Renal pelvis (tissue), 4 donors: ENCODE measurements around the gene KLF15. TPM values are rescaled to one million over a fixed set of nuclear protein-coding genes. Genes with fewer than 3 reads are reported as not detected.

Source experiments
- DNase-seq: peaks from one replicate; pipeline ENCODE4 v3.0.0-alpha.2; 2013
- polyA plus RNA-seq, 3 donors: library from polyadenylated mRNA; unstranded; fragments of 120-200 nt; gene quantifications; one replicate each; pipeline ENCODE4 v1.2.1, GENCODE V29; 2013; ENCODE audit not compliant: insufficient read length in 3 of 3

The KLF15 gene
- polyA plus RNA-seq, 3 donors: 13.6 to 18.3 (median 15.4) TPM

DNA sequence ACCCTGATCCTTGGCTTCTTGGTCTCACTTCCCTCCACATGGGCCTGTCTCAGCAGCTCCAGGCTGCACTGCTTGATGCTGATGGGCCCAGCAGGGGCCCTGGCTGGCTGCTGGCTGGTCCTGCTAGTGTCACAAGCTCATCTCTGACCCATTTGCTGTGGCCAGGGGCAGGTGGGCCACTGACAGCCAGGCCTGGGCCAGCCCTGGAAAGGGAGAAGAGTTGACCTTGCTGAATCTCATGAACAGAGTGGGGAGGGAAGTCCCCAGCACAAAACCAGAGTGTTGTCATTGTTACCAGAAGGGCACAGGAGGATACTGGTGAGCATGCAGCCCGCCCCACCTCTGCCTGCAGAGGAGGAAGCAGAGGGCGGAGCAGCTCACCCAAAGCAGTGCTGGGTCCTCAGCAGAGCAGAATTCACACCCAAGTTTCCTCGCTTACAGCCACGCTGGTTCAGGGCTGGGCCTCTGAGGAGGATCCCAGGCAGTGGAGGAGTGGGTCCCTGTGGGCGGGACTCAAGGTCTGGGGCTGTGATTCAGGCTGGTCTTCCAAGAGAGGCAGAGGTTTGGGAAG is 7.6 kb upstream of the KLF15 start:
- DNase-seq: no peak

DNA sequence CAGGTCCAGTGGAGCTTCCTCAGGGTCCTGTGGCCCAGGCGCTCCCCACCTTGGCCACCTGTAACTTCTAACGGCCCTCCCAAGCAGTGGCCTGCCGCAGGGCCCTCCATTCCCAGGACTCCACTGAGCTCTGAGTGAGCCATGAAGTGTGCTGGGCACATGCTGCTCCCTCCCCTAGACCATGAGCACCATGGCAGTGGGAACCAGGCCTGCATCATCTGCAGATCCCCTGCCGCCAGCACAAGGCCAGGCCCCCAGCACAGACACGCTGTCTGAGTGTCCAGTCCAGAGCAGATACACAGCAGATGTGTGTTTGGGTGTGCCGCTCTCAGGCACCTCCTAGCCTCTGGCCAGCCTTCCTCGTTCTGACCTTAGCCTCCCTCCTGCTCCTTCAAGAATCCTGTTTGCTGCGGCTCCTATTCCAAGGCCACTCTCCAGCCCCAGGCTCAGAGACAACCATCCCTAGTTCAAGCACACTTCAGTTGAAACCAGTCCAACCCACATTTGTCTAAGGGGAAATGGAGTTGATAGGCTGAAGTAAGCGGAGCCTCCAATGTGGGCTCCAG is 7.0 kb upstream of the KLF15 start:
- no peak for DNase-seq

DNA sequence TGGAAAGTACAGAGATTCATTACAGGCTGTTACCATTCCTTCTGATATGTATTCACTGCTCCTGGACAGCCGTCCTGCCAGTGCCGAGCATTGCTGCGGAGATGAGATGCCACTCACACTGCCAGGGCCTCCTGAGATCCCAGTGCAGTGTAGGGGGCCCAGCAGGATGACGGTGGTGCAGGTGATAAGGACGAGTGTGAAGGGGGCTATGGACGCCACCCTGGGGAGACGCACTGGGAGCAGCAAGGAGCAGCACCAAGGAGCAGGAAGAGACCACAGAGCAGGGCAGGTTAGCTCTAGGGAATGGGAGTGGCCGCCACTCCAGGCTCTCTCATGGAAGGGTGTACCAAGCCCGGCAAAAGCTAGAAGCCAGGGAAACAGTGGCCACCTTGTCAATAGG is 4.0 kb upstream of the KLF15 start:
- no peak for DNase-seq

DNA sequence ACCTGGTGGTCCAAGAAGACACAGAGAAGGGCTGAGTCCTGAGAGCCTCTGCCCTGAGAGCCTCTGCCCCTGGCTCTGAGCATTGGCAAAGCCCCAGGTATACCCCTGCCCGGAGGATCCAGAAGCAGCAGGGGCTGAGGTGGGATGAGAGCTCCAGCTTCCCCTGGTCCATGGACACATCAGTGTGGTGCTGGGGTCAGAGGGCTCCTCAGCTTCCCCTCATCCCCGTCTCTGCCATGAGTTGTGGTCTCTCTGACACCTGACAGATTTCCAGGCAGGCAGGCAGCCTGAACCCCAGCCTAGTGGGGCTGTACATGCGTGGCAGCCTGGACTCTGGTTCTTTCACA is 3.5 kb upstream of the KLF15 start:
- no peak for DNase-seq

DNA sequence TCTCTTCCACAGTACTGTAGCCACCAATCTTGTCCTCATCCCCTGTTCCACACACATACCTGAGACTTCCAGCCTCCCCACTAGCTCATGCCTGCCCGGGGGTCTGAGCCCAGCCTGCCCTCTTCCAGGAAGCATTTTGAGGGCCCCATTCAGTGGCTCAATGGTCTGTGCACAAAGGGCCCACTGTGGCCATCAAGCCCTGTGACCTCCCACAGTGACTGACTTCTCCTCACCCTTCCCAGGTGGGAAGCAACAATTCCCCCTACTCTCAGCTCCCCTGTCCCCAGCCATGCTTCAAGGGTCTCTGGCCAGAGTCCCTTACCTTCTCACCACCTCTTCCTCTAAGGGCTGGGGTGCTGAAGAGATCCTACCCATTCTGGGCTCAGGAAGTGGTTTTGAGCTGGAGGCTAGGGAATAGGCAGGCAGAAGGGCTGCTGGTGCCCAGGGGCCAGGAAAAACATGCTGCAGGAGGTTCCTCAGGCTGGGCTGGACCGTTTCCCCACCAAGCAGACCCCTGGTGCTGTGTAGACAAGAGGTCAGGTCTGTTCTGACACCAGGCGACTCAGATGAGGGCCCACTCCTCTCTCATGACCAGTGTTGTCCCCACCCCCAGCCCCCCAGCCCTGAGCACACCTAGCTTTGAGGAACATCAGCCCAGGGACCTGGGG is 3.0 kb upstream of the KLF15 start:
- DNase-seq: no peak

DNA sequence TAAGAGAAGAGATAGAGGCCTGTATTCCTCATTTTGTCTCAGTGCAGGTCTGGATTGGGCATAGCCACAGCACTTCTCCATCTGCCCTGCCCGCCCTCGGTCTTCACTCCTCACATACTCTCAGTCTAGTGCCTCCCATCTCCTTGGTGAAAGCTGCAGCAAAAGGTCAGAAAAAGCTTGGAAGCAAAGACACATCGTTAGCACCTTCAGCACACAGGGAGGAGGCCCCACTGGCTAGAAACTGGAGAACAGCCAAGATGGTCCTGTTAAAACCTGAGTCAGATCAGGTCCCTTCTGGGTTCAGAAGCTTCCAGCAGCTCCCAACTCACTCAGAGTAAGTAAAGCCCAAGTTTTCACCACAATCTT is 1.6 kb upstream of the KLF15 start:
- no peak for DNase-seq

DNA sequence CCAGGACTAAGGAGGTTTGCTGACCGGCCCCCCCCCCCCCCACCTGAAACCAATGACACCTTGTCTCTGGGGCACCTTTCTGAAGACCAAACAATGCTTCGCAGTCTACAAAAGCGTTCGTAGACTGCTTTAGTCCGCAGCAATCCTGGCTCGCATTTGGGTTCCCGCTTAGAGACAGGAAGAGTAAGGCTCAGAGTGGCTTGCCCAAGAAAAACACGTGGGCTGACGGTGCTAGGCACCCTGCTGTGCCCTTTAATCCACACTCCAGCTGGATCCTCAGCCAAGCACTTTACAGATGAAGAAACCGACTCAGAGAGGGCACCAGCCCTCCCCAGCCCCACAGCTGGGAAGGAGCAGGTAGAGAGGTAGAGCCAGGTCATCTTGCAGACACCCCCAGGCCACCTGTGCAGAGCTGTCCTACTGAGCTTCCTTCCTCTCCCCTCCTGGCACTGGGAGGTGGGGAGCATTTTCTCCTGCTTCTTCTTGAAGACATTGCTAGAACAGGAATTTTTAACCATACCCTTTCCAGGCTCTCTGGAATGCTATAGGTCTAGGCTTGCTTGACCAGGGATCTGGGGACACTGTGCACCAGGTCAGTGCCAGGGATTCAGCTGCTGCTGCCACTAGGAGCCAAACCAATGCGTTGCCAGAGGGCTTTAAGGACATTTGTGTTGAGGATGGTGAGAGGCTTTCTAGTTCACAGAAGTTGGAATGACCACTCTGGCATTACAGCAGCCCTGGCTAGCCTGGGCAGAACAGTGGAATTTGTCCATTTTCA is 1.0 kb upstream of the KLF15 start:
- no peak for DNase-seq

DNA sequence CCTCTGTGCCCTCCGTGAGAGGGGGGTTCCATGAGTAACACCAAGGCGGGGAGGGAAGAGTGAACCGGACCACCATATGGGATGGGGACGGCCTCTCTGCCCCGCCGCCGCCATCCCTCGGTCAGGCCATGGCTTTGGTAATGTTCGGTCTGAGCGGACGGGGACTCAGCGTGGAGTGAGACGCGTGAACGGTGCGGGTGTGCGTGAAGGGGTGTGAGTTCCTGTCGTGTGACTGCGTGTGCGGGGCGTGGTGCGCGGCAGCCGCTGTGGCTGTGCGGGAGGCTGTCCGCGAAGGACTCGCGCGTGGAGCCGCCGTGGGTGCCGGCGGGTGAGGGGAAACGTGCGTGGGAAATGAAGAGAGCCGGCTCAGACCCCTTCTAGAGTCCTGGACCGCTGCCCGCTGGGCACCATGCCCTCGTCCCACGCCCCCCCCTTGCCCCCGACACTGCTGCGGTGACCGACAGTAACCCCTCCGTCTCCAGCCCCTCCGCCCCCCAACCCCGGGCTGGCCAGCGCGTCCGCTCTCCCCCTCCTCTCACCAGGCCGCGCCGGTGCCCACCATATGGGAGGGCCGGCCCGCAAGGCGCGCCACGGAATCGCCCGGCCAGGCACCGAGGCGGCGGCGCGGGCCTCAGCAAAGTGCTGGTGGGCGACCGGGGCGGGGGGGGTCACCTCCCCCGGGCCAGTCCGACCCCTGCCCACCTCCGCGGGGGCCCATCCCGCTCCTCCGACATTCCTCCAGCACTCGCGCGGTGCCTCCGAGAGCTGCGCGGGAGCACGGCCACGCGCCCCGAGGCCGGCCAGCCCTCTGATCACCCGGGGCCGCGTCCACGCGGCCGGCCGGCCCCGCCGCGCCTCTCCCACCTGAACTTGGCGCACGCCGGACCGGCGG is 589 bp downstream of the KLF15 start:
- no peak for DNase-seq

DNA sequence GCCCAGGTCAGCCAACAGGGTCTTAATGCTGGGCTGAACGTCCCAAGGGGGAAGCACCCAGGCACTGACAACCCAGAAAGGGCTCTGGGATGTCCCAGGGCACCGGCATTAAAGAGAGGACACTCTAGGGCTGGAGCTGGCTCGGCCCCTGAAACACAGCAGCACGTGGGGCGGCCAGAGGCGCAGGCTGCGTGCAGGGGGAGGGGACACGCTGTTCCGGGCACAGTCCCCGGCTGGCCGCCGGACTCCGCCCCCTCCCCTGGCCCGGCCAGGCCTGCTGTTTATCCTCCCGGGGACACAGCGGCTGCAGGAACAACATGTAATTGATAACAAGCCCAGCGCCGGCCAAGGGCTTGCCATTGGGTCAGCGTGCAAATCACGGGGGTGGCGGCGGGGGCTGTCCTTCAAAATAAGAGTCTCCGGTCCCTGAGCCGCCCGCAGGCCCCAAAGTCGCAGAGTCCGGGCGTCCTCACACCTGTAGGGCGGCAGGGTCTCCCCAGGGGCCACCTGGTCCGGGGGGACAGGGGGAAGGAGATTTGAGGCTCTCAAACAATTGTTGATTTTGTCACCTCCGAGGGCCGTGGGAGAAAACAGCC is 1.3 kb downstream of the KLF15 start:
- DNase-seq: peak; percentile 74

DNA sequence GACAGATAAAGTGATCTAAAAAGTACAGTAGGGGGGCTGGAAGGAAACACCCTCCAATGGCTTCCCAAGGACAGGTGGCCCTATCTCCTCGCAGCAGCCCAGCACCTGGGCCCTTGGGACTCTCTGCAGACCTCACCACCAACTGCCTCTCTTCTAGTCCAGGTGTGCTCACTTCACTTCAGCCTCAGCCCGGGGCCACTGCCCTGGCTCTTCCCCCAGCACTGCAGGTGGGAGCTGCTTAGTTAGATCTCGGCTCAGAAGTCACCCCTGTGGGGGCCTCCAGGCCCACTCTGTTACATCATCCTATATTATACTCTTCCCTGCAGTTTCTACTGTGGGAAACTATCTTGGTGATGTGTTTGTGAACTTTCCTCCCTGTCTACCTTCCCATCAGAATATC is 2.0 kb downstream of the KLF15 start:
- DNase-seq: no peak

DNA sequence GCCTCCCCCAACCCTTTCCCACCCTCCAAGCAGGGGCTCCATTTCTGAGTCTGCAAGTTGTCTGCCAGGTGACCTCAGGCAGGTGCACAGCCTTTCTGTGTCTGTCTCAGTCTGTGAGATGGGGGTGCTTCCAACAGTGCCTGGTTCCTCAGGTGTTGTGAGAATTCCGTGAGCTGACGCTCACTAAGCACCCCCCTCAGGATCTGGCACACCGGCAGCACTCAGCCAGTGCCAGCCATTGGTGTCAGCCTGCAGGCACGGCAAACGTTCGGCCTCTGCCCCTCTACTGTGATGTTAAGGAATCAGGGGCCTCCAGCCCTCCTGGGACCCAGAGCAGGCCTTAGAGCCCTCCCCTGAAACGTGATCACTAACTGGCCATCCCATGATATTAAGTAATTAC is 2.4 kb downstream of the KLF15 start:
- DNase-seq: no peak

DNA sequence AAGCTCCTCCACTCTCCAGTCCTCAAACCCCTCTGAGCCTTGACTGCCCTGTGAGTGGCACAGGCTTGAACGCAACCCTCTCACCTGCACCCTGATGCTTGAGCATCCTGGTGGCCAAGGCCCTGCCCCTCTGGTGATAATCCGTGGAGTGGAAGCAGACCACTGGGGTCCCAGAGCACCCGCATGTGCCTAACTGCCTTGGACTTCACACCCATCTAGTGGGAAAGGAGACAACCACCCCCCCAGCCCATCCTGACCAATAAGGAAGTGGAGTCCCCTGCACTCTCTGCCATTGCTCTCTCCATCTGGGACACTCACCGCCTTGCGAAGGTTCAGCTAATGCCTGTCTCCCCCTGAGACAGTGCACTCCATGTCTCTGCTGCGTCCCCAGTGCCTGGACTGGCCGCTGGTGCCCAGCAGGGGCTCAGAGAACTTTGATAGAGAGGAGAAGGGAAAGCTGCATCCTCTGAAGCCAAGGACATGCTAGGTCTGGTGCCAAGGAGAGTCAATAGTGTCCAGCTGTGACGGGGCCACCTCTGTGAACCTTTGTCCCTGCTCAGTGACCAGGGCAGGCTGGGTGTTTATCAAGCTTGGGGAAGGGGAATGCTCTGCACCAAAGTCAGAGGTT is 3.4 kb downstream of the KLF15 start:
- DNase-seq: no peak

DNA sequence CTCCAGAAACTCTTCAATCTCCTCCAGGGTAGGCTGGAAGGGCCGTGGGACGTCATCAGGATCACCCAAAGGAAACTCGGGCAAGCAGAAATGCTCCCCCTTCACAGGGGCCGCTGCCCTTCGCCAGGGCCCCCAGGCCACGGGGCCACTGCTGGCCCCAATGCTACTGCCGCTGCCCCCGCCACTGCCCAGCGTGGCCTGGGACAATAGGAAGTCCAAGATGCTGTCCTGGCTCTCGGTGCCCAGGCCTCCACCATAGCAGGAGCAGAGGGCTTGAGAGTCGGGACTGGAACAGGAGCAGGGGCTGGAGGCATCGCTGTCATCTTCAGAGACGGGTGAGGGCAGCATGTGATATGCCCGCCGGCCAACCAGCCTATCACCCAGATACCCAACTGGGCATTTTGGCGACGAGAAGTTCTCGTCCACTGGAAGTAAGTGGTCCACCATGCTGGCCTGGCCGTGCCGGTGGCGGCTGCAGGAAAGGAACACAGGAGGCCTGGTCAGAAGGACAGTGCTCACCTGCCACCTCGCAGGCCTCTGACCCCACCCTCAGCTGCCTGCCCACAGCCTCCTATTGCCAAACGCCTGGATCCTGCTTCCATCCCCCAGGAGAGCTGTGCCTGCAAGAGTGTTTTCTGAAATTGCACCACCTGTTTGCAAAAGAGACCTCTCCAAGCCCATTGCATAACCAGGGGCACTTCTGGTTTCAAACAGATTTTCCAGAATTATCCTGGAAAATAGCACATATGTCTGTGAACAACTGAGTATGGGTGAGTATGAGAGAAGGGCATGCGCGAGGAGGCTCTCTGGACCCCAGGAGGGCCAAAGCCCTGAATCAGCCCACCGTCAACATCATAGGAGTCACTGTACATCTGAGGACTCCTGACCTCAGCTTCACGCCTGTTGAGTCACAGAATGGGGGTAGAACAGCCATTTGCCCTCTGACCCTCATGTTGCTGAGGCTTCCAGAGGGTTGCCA is 4.4 kb downstream of the KLF15 start:
- DNase-seq: no peak

DNA sequence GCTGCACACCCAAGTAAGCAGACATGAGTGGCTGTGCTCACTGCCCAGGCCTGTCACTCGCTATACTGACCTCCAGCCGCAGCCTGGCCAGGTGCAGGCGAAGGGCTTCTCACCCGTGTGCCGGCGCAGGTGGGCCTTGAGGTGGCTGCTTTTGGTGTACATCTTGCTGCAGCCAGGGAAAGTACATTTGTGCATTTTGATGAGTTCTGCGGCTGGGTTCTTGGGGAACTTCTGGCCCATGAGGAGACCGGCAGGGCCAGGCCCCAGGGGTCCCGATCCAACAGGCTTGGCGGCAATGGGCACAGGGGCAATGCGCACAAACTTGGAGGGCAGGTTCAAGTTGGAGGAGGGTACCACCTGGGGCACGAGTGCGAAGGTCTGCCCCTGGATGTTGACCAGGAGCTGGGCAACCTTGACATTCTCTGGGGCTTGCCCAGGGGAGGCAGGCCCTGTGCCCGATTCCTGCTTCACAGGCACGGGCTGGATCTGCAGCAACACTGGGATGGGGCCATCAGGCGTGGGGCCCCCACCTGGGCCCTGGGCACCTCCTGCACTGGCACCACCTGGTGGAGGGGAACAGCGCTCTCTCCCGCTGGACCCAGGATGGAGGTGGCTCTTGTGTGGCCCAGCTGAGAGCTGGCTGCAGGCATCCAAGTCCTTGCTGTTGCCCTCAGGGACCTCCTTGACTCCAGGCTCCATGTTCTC is 5.3 kb downstream of the KLF15 start:
- no peak for DNase-seq

DNA sequence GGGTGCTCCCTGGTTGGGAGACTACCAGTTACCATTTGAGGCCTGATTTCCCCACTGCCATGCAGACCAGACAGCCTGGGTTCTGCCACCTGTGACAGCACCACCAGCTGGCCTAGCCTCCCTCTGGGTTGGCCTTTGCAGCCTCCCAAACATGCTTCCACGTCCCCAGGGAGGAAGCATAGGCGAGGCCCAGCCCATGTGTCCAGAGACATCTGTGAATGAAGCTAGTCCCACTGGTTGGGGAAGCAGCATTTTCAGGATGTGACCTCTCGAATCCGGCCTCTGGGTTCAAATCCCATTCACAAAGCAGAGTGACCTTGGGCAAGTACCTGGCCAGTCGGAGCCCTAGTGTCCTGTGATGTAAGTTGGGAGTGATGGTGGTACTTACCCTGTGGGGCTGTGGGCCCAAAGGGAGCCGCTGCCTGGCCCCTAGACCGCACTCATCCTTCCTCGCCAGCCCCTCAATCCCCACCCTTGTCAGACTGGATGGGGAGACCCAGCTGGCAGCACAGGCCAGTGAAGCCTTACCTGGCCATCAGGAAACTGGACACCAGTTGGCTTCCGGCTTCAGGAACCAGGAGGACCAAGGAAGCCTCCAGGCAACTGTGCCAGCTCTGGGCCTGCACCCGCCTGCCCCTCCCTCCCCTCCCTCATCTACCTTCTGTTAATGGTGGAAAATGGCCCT is 6.0 kb downstream of the KLF15 start:
- DNase-seq: no peak

DNA sequence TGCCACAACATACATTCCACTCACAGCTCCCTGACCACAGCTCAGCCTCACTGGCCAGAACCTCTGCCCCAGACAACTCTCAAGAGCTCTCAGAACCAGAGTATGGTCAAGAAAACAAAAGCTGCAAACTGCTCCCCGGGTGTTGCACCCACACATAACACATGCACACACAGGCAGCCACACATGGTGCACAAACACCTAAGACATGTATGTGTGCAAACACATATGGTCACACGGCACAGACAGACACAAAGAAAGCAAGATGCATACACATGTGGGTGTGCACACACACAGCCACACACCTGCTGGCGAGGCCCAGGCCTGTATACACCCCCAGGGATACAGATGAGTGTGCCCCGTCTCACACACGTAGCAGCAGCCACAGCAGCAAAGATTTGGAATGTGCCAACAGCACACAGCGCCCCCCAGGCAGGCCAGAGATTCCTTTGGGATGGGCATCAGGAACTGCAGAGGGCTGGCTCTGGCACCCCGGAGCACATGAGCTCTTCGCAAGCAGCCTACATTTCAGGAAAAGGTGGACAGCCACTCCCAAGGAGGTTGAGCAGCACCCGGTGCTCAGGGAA is 6.6 kb downstream of the KLF15 start:
- no peak for DNase-seq

DNA sequence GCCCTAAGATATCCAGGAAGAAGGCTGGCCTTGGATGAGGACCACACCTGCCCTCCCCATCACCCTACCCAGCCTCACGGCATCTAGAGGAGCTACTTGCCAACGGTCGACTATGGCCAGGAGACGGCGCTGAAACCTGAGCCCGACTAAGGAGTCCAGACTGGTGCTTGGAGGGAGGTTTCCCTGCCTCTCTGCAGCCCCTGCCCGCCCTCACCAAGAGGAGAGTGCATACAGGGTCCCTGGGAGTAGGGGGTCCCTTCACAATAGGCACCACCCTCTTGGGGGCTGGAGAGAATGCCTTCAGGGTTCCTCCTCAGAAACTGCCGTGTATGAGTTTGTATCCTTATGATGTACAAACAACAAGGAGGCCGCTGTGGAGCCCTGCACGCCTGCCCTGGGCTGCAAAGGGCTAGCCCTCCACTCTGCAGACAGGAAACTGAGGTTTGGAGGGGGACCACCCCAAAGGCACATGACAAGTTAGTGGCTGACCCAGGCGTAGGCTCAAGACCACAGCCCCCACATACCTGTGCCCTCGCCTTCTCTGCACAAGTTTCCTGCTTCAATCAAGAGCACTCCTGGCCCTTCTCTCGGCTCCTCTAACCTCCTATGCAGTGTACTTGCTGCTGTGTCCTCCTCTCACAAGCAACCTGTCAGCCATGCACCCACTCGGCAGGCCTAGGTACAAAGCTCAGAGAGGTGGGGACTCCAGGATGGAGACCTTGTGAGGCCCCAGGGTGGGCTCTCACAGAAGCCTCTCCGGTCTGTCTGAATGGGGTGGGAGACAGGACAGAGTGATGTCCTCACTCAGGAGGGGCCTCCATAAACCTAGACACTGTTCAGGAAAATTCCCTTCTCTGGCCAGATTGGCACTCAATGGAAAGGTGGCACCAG is 7.4 kb downstream of the KLF15 start:
- DNase-seq: no peak
